Measurements from ENCODE around the gene BCL2.

DNA sequence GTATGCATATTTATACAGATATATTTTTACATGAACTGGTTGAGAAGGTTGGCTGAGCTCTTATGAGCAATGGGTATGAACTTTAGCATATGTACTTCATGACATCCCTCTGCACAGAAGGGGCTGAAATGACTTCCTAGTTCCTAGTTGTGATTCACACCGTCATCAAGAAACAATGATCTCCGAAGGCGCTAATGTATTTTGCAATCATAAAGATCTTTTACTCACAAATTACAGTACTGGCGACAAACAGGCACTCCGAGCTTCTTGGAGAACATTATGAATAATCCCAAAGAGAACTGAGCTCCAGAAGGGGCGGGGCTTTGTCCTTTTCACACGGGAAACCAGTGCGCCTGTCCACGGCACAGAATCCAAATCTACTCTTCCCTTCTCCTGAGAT, 18.1 kb downstream of the BCL2 start:
- TF ChIP-seq, protein P1, sequence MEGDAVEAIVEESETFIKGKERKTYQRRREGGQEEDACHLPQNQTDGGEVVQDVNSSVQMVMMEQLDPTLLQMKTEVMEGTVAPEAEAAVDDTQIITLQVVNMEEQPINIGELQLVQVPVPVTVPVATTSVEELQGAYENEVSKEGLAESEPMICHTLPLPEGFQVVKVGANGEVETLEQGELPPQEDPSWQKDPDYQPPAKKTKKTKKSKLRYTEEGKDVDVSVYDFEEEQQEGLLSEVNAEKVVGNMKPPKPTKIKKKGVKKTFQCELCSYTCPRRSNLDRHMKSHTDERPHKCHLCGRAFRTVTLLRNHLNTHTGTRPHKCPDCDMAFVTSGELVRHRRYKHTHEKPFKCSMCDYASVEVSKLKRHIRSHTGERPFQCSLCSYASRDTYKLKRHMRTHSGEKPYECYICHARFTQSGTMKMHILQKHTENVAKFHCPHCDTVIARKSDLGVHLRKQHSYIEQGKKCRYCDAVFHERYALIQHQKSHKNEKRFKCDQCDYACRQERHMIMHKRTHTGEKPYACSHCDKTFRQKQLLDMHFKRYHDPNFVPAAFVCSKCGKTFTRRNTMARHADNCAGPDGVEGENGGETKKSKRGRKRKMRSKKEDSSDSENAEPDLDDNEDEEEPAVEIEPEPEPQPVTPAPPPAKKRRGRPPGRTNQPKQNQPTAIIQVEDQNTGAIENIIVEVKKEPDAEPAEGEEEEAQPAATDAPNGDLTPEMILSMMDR (IDR thresholded peaks at IDR 0.05), result no peak
- TF ChIP-seq POLR2A (IDR thresholded peaks at IDR 0.05), result no peak
